GM04504 (cell line): ENCODE data around the gene CASZ1.

ENCODE experiments used
- DNase-seq: peaks from one replicate; pipeline ENCODE4 v3.0.0-alpha.2; 2012; ENCODE audit warnings: low read depth

The CASZ1 gene

GRCh38 chr1:10622910-10623685 is 173.3 kb downstream of the CASZ1 start:
- DNase-seq, result no peak

GRCh38 chr1:10621906-10622305 is 174.5 kb downstream of the CASZ1 start:
- DNase-seq, result no peak

GRCh38 chr1:10620776-10621175 is 175.7 kb downstream of the CASZ1 start:
- no peak for DNase-seq

GRCh38 chr1:10617931-10618885 is 178.2 kb downstream of the CASZ1 start:
- DNase-seq, result no peak

GRCh38 chr1:10617318-10617717 is 179.1 kb downstream of the CASZ1 start:
- DNase-seq, result no peak

GRCh38 chr1:10616696-10617095 is 179.8 kb downstream of the CASZ1 start:
- DNase-seq, result no peak

GRCh38 chr1:10615932-10616671 is 180.3 kb downstream of the CASZ1 start:
- no peak for DNase-seq

GRCh38 chr1:10615332-10615731 is 181.1 kb downstream of the CASZ1 start:
- DNase-seq, result no peak

- DNase-seq, result no peak
These were observed 181.8 kb downstream of the CASZ1 start for GRCh38 chr1:10614377-10615225.

- DNase-seq, result no peak
These were observed 182.6 kb downstream of the CASZ1 start for GRCh38 chr1:10613861-10614260.

- no peak for DNase-seq
These were observed 183.1 kb downstream of the CASZ1 start for GRCh38 chr1:10613340-10613739.

- no peak for DNase-seq
These were observed 183.8 kb downstream of the CASZ1 start for GRCh38 chr1:10612436-10613160.

GRCh38 chr1:10610901-10611600 is 185.4 kb downstream of the CASZ1 start:
- DNase-seq, result no peak

GRCh38 chr1:10608690-10609089 is 187.8 kb downstream of the CASZ1 start:
- no peak for DNase-seq

GRCh38 chr1:10607228-10607627 is 189.2 kb downstream of the CASZ1 start:
- no peak for DNase-seq

GRCh38 chr1:10606064-10606463 is 190.4 kb downstream of the CASZ1 start:
- DNase-seq, result no peak

GRCh38 chr1:10604966-10605365 is 191.5 kb downstream of the CASZ1 start:
- DNase-seq, result no peak

- DNase-seq, result no peak
These were observed 193.5 kb downstream of the CASZ1 start for GRCh38 chr1:10602936-10603335.

- DNase-seq, result no peak
These were observed 194.9 kb downstream of the CASZ1 start for GRCh38 chr1:10601342-10602070.
